Limb (tissue), 2 donors: Measurements from ENCODE around the gene TNFRSF11A.
A peak's percentile ranks its signal among the peaks of the same experiment; 100 is the strongest.

ENCODE experiments used
- DNase-seq, 2 donors: peaks; one replicate each; pipeline ENCODE4 v3.0.0-alpha.2; 2016; ENCODE audit errors: extremely low spot score in 2 of 2

The TNFRSF11A gene

DNA sequence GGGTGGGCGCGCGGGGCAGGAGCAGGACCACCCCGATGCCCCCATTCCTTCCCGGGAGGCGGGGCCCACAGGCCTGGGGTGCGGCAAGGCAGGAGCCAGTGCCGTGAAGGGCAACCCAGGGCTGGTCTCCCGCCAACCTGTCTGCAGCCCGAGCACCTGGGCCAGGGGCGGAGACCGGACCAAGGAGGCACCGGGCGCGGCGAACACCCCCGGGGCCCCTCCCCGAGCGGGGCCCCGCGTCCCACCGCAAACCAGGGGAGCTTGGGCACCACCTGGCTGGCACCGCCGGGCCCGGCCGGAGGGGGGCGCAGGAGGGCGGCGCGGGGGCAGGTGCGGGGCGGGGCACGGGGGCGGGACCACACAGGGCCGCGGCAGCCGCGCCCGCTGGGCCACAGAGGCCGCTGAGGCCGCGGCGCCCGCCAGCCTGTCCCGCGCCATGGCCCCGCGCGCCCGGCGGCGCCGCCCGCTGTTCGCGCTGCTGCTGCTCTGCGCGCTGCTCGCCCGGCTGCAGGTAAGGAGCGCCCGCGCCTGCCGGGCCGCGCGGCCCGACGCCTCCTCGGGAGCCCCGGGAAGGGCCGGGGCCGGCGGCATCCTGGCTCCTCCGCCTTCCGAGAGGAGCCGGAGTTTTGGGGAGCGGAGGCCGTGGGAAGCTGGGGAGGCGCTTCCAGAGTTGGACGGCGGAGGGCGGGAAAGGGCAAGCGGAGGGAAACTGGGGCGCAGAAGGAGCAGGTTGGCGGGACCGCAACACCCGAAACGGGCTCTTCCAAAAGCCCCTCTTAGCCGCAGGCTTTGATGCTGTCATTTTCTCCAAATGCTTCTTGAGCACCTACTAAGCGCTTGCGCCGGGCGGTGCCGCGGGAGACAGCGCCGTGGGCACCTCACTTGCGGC lies at the start of gene TNFRSF11A:
TSS of gene TNFRSF11A (plus strand) at position 394 of the 889 bp plus-strand sequence. CDS start at position 437, 43 bp downstream.
- peak in 1 of 2 donors; percentile 63 for DNase-seq

GRCh38 chr18:62277045-62277444 lies 48.1 kb upstream of the TNFRSF11A start:
- DNase-seq, result no peak

- no peak for DNase-seq
Measured at GRCh38 chr18:62279561-62279960, 45.5 kb upstream of the TNFRSF11A start.

- DNase-seq, result no peak
Measured at GRCh38 chr18:62280058-62280457, 45.1 kb upstream of the TNFRSF11A start.

DNA sequence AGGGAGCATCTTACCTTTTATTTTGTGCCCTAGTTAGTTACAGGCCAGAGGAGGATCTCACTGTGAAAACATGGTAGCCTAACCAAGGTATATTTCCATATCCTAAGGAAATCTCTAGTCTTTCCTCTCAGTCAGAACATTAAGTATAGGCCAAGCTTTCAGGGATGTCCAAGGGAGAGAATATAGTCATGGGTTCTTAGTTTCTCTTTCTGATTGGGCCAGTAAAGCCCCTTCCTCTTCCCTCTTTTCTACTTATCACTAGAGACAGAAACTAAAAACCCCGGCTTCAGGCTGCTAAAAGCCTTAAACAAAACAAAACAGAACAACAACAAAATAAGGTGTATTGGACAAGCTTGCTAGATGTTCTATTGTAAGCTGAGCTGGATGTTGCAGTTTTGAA lies 44.3 kb upstream of the TNFRSF11A start:
- no peak for DNase-seq

DNA sequence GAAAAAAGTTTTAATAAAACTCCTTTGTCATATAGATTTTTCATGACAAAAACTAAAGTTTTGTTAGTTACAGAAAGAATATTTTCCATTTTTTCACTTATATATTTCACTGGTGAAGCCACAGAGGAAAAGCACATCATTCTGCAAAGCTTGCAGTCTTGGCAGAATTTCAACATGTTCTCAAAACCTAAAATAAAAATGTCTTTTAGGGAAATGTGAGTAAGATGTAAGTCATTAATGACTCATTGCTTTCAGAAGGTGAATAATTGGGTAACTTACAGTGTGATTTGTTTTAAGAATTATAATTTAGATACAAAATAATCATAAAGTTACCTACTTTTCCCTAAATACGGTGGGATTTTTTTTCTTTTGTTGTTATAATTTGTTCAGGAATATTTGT lies 43.4 kb upstream of the TNFRSF11A start:
- DNase-seq, result peak in 1 of 2 donors; percentile 49

GRCh38 chr18:62282188-62282629 lies 42.9 kb upstream of the TNFRSF11A start:
- DNase-seq, result peak in 1 of 2 donors; percentile 62

DNA sequence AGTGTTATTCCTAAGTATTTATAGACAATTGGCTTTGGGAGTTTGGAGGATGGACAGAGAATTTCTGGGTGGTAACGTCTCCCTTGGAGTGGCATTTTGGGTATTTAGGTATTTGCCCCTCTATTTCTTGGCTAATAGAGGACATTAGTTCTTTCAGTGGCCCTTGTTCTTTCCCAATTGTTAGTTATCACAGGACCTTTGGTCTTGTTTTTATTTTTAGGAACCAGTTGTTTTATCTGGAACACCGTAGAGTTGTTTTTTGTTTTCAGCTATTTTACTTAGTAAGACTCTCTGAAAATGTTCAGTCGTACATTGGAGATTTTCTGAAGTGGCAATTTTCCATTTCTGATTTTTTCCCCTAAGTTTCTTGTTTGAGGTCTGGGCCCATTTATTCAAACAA lies 40.5 kb upstream of the TNFRSF11A start:
- no peak for DNase-seq

- no peak for DNase-seq
Measured at GRCh38 chr18:62285281-62285680, 39.8 kb upstream of the TNFRSF11A start.

GRCh38 chr18:62287781-62288664 lies 37.1 kb upstream of the TNFRSF11A start:
- DNase-seq, result no peak

- no peak for DNase-seq
Measured at GRCh38 chr18:62288665-62289008, 36.5 kb upstream of the TNFRSF11A start.

- no peak for DNase-seq
Measured at GRCh38 chr18:62289047-62289446, 36.1 kb upstream of the TNFRSF11A start.

- no peak for DNase-seq
Measured at GRCh38 chr18:62294073-62294472, 31.0 kb upstream of the TNFRSF11A start.

DNA sequence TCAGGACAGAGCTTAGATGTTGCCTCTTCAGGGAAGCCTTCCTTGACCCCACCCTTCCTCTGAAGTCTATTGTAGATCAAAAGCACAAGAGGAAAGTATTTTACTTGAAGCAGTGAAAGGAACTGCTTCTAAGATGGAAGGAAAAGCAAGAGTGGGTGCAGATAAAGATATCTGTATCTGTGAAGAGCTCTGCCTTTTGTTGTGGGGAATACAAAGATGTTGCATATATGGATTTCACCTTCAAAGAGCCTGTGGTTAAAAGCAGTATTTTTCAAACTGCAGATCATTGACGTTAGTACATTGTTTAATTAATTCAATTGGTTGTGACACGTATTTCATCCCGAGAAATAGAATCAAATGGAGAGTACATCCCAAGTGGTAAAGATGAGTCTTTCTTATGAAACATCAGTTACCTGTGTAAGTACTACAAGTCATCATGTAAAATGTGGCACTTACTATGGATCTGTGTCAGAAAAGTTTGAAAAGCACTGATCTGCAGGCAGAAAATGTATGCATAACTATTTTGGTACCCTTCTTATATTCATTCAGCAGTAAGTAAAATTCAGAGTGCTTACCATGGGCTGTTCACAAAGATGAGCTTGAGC lies 24.6 kb upstream of the TNFRSF11A start:
- DNase-seq, result no peak

GRCh38 chr18:62301322-62301721 lies 23.8 kb upstream of the TNFRSF11A start:
- DNase-seq, result no peak

DNA sequence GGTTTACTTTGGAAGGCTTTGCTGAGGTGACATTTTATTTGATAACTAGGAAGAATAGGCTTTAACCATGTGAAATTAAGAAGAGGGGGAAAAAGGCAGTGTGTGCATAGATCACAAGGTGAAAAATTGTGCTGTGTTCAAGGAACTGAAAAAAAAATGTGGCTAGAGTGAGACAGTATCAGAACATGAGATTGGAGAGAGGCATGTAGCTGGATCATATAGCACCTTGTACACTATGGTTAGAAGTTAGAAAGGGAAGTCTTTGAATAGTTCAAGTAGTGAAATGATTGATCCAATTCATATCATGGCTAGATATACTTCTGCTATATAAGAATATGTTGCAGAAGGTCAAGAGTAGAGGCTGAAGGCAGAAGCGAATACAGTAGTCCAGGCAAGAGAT lies 12.3 kb upstream of the TNFRSF11A start:
- DNase-seq, result no peak

DNA sequence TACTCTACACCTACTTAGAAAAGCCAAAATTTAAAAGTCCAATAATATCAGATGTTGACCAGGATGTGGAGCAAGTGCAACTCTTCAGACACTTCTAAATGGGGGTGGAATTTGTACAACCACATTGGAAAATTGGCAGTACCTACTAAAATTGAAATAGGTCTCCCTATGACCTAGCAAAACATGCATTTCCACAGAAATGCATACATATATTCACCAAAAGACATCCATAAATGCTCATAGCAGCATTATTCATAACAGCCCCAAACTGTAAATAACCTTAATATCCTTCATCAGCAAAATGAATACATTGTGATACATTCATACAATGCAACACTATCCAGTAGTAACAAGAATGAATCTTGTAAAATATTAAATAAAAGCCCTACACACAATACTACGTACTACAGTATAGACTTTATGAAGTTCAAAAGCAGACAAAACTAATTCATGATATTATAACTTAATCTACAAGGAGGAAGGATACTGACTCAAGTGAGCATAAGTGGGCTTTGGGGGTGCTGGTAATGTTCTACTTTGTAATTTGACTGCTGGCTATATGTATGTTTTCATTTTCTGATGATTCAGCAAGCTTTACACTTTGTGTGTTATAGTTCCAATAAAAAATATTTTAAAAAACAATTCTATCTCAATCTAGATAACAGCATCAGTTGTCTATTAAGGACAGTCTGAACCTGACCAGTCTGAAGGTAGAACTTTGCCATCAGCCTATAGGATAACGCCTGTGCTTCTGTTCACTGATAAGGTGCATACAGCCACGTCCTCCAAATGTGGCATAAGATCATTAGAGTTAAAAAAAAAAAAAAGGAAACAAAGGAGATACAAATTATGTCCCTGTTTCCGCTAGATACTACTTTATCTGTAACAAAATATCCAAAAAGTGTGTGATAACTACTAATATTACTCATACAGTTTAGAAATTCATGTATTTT lies 6.6 kb upstream of the TNFRSF11A start:
- no peak for DNase-seq

DNA sequence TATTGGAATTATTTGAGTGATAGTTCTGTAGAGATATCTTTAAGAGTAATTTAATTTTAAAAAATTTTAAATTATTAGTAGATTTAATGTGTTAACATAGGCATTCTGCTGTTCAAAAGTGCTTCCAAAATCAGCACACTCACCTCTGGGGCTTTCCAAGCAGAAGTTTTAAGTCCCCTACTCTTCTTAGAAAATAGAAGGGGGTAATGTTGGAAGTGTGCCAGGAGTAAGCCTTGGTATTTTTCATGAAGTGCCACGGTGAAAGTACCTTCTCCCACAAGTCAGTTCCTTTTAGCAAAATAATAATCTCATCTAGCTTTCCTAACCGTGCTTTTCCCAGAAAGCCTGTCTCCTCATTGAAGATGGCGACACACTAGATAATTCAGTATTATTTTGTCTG lies 3.9 kb upstream of the TNFRSF11A start:
- DNase-seq, result no peak

GRCh38 chr18:62323483-62324180 lies 1.5 kb upstream of the TNFRSF11A start:
- no peak for DNase-seq

DNA sequence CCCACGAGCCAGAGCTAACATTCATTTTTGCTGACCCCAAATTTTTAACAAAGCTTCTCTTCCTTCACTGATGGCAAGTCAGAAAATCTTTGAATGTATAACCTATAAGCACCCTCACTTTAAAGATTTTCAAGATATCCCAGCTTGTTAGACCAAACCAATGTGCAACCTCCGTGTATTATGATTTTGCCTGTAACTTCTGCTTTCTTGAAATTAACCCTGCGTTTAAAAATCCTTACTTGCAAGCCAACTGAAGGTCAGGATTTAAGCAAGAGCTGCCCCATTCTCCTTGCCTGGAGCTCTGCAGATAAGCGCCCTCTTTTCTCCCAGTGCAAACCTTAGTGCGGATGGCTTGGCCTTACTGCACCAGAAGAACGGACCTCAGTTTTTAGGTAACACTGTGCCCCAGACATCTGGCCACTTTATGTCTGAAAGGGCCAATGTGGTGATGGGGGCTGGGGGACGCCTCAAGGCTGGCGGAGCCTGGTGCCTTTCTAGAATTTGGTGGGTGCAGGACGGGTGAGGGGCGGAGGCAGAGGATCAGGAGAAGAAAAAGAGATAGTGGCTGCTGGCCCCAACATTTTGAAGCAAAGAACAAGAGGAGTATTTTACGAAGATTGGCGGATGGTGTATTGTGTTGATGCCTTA lies 805 bp upstream of the TNFRSF11A start:
- no peak for DNase-seq
